HG02588 (cell line): ENCODE measurements around the gene FETUB.

Experiments
- ATAC-seq: cut with Tn5 transposase; IDR thresholded peaks from one replicate; pipeline ENCODE4 v1.9.1; 2021; ENCODE audit warnings: mild to moderate bottlenecking, moderate library complexity; ENCODE audit not compliant: unreplicated experiment

Gene FETUB

DNA sequence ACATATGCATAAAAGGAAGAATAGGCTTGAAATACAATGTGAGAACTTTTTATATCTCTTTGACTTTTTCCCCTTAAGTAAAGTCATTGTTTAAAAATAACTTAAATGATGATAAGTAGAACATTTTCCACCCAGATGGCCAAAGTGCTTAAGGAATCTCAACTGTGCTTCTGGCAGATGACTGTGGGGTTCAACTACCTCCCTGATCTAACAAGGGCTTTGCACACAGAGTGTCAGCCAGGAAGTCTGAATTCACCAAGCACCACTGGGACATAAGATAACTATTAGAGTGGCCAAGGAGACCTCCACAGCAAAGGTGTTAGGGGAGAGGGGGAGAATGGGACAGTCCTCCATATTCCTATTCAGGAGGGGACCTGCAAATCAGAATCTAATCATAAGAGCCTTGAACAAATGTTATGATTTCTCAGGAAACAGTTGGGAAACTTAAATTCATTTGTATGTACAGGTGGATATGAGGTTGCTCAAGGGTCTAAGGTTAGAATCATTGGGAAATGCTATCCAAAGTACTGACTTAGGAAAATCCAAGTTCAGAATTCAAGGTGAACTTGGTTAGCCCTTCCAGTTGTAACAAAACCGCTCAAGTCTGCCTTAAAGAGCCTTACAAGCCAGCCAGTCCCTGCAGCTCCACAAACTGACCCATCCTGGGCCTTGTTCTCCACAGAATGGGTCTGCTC, at the start of gene FETUB:
Gene FETUB, plus strand, starts transcription at position 622 of the 695 bp plus-strand sequence. Its CDS starts 62 bp downstream, at position 684.
- no peak for ATAC-seq

DNA sequence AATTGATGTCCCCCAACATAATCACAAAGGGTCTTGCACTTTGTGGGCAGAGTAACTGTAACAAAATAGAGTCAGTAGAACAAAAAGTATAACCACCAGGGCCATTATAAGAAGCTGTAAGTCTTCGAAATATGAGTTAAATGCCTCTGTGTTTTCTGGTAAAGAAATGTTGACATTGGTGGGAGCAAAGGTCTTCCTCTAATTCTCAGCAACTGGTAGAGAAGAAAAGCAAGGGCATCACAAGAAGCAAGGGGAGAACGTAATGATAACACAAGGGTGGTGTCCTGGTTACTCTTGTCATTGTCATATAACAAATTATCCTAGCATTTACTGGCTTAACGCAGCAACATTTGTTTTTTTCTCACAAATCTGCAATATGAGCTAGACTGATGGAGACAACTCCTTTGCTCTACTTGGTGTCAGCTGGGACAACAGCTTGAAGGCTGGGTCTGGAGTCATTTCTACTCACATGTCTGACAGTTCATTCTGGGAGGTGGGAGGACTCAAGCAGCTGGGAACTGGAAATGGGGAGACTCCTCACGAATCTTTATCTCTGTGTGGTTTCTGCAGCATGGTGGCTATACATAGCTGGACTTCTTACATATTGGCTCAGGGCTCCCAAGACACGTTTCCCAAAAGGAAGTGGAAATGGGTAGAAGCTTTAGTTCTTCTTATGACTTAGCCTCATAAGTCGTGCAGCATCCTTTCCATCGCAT, 49.5 kb upstream of the FETUB start:
- no peak for ATAC-seq

GRCh38 chr3:186592682-186593081, 47.5 kb upstream of the FETUB start:
- no peak for ATAC-seq

DNA sequence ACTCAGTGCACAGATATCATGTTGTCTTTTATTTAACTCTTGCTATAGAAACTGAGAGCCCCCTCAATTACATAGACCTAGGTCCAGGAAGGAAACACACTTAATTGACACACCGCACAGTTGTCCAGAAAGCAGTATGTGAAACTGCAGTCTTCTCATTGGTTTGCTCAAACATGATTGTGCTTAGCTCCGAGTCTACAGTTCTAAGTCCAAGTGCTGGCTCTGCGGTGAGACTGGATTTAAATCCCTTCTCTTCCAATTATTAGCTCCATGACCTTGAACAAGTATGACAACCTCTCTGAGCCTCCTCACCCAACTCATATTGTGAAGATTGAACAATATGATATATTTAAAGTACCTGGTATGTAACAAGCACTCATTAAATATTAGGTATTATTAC, 46.3 kb upstream of the FETUB start:
- no peak for ATAC-seq

DNA sequence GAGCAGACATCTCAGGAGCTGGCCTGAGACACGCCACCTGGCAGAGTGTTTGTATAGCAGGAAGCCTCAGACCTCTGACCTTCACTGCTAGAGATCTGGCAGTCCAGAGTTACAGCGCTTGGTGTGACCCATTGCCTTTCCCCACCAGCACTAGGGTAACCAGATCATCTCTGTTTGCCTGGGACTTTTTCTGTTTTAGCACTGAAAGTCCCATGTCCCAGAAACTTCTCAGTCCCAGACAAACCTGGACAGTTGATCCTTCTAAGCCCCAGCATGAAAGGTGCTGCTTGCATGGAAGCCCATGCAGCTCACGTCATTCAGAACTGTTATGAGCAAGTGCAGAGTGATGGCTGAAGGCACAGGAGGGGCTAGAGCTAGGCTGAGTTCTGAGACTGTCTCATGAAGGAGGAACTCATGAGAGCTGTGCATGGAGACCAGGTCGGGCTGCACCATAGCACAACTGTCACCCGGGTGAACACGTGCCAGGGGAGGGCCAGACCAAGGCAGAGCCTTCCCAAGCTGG, 45.5 kb upstream of the FETUB start:
- ATAC-seq, result no peak

DNA sequence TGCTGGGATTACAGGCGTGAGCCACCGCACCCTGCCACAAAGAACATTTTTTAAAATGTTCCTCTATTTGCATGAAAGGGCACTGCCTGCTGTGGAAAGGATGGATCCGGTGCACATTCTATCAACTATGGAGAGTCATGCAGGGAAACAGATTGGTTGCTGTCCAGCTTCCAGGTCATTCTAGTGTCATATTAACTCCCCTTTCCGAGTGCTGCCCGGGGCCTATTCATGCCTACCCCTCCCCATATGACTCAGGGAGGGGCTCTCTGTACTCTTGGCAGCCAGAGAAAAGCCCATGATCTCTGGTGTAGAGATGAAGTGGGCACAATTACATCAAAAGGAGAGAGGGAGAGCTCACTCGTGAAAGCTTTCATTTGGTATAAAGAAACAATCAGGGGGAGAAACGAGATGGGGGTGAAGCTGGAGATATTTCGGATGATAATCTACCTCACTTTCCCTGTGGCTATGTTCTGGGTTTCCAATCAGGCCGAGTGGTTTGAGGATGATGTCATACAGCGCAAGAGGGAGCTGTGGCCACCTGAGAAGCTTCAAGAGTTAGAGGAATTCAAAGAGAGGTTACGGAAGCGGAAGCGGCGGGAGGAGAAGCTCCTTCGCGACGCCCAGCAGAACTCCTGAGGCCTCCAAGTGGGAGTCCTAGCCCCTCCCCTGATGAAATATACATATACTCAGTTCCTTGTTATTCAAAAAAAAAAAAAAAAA, 43.5 kb upstream of the FETUB start:
- ATAC-seq, result no peak

GRCh38 chr3:186598108-186598784, 42.0 kb upstream of the FETUB start:
- no peak for ATAC-seq

DNA sequence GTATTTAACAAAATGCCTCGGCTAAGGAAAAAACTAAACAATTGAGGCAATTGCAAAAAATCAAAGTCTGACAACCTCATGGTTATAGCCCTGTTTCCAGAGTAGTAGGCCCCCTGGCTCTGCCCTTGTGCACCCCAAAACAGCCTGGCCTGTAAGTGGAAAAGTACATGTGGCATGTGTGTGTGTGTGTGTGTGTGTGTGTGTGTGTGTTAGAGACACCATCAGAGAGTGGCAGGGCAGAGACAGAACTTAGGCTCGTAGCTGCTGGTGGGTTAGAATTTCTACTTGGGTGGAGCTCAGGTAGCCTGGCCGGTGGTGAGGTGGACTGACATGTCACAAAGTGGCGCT, 41.4 kb upstream of the FETUB start:
- ATAC-seq, result no peak

DNA sequence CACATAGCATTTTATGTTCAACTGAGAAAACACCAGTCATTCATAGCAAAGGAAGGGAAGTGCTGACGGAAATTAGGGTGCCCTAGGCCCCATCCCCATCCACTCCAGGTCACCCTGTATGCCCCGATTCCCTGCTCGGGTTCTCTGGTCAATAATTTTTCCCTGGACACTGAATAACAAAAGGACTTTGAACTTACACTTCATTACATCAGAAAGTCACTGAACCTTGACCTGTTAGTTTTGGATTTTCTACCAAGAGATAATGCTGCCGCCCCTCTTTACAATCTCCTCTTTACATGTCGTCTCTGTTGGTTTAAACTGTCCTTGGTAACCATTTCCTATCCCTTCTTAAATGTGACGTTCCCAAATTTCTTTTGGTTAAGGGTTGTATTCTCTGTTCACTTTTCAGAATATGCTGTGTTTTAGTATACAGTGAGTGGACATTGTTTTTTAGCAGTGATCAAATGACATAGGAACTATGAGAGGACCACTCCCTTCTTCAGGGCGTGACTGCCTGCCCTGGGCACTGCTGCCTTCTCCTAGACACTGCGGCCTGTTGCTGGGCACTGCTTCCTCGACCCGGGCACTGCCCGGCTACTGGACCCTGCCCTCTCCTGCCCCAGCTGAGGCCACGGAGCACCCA, 40.9 kb upstream of the FETUB start:
- no peak for ATAC-seq

GRCh38 chr3:186599785-186600166, 40.4 kb upstream of the FETUB start:
- no peak for ATAC-seq

GRCh38 chr3:186600896-186601295, 39.3 kb upstream of the FETUB start:
- no peak for ATAC-seq

- ATAC-seq, result no peak
Measured at GRCh38 chr3:186603159-186603558, 37.0 kb upstream of the FETUB start.

GRCh38 chr3:186605078-186605477, 35.1 kb upstream of the FETUB start:
- ATAC-seq, result no peak

DNA sequence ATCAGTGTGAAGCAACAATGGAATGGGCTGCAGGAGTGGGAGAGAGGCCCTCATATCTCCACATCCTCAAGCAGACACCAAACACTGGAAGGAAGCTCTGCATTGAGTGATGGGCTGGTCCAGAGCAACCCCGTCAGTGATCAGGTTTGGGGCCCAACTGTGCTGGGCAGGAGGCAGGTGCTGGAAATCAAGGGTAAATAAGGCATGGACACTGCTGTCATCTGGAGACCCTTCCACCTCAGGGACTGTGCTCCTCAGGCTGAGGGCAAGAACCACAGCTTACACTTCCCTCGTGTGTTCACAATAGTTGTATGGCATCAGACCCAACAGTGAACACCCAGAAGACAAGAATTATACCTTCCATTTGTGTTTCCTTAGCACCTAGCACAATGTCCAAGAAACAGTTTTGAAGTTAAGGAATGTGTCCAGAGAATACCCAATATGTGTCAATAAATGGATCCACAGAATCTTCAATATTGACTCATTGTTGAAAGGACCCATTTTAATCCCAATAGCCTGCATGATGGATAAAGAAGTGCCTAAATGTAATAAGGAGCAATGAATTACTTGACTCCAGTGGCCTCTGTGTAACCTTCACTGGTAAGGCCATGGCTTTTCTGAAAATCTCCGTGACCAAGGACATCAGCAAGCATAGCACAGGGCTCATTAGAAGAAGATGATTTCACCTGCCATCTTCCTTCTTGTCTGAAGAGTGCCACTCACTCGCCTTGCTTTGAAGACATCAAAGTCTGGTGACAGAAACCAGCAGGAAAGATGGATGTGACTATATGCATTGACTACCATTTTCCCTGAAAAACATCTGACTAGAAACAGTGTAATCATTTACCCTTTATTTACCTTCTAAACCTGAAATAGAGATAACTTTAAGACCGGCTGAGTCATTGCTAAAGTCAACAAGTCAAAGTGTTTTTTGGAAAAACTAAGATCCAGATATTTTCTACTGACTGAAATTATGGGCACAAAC, 34.3 kb upstream of the FETUB start:
- ATAC-seq, result no peak

GRCh38 chr3:186608624-186609215, 31.5 kb upstream of the FETUB start:
- ATAC-seq, result no peak

GRCh38 chr3:186609247-186609868, 30.8 kb upstream of the FETUB start:
- no peak for ATAC-seq

- ATAC-seq, result no peak
Measured at GRCh38 chr3:186612065-186612464, 28.1 kb upstream of the FETUB start.

- no peak for ATAC-seq
Measured at GRCh38 chr3:186612721-186613636, 27.2 kb upstream of the FETUB start, which contains the start of gene AHSG. AHSG (plus strand) TSS chr3:186613060; CDS start chr3:186613142, 82 bp downstream.
